MV-4-11 (cell line): ENCODE results near the gene MYO5C.

Source experiments
- DNase-seq: peaks from one replicate; lab custom pipeline; 2025; lab: John Stamatoyannopoulos, UW

MYO5C gene

DNA sequence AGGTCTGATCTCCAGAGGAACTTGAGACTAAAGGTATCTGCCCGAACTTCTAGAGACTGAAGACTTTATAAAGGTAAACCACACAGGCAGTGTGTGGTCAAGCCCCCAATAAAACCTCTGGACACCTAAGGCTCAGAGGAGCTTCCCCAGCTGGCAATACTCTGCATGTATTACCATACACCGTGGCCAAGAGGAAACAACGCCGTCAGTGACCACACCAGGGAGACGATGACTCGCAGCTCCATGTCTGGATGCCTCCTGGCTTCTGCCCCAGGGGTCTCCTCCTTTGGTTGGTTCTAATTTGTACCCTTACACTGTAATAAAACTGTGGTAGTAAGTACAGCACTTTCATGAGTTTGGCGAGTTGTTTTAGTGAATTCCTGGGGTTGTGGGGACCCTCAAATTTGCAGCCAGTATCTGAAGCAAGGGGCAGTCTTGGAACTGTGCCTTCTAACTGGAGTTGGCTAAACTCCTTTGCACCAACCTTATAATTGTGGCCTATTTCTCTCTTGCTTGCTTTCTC, 150.9 kb downstream of the MYO5C start:
- no peak for DNase-seq

DNA sequence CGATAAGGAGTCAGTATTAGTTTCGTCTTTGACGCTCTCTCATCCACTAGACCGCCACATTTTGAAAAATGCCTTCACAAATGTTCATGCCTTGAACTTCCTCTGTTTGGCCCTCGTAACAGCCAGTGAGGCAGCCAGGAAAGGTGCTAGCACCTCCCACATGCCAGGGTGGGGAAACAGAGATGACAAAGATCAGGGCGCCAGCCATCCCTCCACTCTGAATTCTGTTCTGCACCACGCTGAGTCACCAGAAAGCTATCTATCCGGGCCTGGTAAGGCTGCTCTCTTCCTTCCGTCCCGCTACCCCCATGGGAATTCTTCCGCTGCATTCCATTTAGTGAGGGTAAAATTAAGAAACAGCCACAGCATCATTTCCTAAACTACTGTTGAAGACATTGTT, 151.7 kb downstream of the MYO5C start:
- DNase-seq: no peak
